Fibroblast of skin of abdomen (primary cell): ENCODE data around the gene GABBR2.
"Not testable (repeated sequence)": the region's sequence is repeated elsewhere in the genome, so short reads cannot be mapped to it uniquely, and the experiment has no call there.

Experiments used
- DNase-seq: peaks from one replicate; pipeline ENCODE4 v3.0.0-alpha.2; 2013

The GABBR2 gene

DNA sequence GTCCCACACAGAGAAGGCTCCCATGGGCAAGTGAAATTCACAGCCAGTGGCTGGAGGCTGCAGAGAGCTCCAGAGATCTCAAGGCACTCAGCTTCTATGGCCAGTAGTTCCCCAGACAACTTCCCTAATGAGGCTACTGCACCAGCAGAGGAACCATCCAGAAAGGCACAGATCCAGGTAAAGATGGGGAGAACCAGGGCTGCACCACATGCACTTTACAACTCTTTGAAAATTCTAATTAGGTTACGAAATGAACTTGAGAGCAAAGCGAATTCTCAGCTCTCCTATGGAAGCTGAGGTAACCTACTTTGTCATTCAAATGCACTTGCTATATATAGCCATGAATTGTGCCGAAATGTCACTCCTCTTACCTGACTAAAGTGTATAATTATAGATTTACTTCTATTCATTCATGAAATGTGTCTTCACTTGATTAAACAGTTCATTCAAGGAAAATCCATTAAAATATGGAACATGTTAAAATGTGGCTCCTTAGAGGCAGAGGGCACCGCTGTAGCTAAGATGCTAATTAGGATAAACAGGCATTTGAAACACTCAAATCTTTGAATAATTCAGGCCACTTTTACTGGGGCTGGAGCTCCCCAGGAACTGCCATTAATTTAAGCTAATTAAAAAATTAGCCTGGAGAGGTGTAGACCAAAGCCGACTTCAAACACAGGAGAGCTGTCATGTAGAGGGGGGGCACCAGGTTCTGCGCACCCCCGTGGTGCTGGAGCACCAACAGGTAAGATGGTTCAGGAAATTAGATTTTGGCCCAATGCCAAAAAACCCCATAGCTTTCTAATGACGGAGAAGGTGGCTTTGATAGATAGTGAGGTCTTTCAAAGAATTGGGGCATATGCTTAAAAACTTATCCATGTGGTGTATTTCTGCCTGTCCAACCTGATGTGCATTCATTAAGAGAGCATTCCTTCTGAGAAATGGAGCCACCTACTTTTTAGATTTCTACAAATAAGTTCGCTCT lies 204.1 kb downstream of the GABBR2 start:
- no peak for DNase-seq

GRCh38 chr9:98503867-98504266 lies 204.9 kb downstream of the GABBR2 start:
- no peak for DNase-seq

DNA sequence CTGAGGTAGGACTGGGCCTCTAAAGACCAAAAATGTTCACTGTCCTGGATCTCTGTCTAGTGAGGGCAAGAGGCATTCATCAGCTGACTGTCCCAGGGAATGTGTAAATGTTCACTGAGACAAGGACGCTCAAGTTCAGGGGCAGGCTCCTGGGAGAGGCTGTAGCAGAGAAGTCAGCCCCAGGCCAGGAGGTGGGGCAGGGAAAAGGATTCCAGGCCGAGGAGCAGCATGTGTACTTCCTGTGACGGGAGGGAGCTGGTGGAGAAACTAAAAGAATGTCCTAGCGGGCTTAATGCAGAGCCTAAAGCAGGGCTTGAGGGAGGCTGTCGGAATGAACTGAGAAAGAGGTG lies 205.8 kb downstream of the GABBR2 start:
- DNase-seq, result peak; percentile 68

- DNase-seq, result peak; percentile 55
Measured at GRCh38 chr9:98502311-98502975, 206.3 kb downstream of the GABBR2 start.

GRCh38 chr9:98501819-98502218 lies 206.9 kb downstream of the GABBR2 start:
- DNase-seq, result no peak

- not testable (repeated sequence) for DNase-seq
Measured at GRCh38 chr9:98501259-98501658, 207.5 kb downstream of the GABBR2 start.

DNA sequence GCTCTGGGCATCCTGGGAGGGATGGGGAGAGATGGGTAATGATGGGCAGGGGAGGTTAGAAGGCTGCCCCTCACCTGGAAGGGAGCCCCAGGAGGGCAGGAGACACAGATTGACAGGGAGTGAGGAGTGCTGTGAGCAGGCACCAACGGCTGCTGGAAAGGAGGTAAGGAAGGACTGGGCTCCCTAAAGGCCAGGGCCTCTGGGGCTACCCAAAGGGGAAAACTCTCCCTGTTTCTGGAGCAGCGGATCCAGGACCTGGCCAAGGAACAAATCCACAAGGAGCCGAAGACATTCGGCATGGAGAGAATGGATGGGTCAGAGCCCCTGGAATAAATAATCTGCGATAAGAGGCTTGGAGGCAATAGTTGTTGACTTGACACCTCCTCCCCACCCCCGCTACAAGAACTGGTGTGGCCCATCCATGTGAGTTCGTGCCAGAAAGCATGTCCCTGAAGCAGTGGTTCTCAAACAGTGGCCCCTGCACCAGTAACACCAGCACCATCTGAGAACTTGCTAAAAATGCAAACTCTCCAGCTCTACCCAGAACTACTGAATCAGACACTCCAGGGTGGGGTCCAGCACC lies 208.3 kb downstream of the GABBR2 start:
- DNase-seq, result no peak

DNA sequence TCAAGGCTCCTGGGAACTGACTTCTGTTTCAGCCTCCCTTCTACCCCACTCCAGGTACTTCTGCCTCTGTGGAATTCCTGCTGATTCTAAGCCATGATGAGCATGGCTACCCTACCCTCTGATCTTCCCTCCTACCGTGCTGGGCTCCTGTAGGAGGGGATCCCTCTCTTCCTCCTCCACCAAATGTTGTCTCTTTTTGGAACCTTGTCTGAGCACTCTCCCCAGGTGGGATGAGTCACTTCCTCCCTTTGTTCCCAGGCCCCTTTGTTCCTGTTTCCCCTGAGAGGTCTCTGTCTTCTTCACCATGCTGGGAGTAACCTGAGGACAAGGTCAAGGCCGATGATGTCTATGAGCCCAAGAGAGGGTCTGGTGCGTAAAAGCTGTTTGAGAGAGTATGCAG lies 213.2 kb downstream of the GABBR2 start:
- no peak for DNase-seq

GRCh38 chr9:98494852-98495251 lies 213.9 kb downstream of the GABBR2 start:
- DNase-seq, result no peak

DNA sequence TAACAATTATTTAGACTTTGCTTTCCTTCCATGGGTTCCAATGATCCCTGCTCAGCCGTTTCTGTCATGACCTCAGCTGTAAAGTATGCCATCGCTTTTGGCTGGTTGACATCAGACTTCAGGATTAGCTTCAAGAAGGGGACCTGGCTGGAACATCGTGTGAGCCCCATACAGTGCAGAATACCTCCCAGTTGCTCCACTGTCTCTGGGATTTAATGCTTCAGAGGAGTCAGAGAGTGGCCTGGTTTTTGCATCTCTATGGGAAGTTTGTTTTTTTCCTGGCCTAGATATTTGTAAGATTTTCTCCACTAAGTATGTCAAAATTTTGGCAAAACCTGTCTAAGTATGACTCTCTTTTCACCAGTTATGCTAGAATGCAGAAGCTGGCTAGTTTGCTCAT lies 216.9 kb downstream of the GABBR2 start:
- peak; percentile 74 for DNase-seq

GRCh38 chr9:98491231-98491651 lies 217.5 kb downstream of the GABBR2 start:
- DNase-seq, result no peak

GRCh38 chr9:98488571-98489312 lies 220.0 kb downstream of the GABBR2 start:
- DNase-seq, result peak; percentile 97

DNA sequence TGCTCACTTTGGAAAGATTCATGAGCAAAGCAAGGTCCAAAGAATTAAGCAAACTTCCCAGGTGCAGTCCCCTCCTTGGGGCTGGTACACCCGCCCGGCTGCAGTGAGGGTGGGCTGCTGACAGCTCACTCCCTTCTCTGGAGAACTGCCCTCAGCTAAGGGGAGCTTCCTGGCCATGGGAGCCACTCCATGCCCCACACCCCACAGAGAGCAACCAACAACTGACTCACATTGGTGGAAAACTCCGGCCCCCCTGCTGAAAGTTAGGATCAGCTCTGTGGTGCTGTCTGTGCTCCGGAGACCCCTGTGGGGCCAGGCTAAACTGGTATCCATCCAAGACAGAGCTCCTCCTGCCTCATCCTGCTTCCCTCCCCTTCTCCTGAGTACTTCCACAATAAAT lies 223.0 kb downstream of the GABBR2 start:
- peak; percentile 10 for DNase-seq

DNA sequence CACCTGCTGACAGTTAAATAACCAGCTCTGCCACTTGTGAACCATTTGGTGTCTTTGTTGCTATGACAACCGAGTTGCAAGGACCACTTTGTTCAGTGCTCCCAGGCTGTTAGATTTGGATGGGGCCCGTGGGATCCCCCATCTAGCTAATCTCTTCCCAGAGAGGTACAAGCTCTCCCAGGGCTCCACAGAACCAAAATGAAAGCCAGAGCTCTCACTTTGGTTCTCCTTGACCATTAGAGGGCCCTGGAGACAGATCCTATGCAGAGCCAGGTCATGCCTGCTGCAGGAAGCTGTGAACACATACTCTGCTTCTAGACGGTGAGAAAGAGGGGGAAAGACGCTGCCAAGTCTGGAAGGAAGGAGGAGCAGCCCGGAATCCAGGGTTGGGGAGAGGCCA lies 224.6 kb downstream of the GABBR2 start:
- peak; percentile 51 for DNase-seq

GRCh38 chr9:98482226-98482625 lies 226.5 kb downstream of the GABBR2 start:
- DNase-seq, result peak; percentile 77

DNA sequence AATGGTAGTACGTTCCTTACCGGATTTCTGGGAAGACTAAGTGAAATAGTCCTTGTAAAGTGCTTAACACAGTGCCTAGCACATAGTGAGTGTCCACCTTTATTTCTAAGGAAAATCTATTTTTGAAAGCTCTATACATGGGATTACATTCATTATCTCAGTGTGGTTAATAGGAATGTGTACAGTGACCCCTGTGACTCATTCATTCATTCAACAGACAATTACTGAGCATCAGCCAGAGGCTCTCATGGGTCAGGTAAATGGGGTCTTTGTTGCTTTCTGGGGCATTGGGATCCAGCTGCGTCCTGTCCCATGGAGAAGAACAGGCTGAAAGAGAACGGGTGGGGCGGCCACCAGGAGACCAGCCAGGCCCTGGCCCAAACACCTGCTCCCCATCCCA lies 227.1 kb downstream of the GABBR2 start:
- no peak for DNase-seq

- no peak for DNase-seq
Measured at GRCh38 chr9:98479967-98480847, 228.5 kb downstream of the GABBR2 start.

GRCh38 chr9:98479449-98479848 lies 229.3 kb downstream of the GABBR2 start:
- DNase-seq, result no peak

DNA sequence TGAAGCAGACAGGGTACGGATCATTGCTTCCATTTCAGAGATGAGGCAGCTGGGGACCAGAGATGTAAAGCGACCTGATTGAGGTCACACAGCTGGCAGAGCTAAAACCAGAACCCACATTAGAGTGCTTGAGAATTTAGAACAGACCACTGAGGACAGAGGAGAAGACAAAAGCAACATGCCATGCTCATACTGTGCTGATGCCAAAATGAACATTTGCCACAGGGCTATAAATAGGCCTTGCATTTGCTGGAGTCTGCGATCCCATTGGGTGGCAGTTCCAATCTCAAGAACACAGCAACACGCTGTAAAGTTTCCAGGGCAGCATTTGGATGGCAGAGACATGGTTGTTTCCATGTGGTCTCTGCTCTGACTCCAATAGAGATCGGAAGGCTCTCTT lies 230.9 kb downstream of the GABBR2 start:
- DNase-seq, result no peak

DNA sequence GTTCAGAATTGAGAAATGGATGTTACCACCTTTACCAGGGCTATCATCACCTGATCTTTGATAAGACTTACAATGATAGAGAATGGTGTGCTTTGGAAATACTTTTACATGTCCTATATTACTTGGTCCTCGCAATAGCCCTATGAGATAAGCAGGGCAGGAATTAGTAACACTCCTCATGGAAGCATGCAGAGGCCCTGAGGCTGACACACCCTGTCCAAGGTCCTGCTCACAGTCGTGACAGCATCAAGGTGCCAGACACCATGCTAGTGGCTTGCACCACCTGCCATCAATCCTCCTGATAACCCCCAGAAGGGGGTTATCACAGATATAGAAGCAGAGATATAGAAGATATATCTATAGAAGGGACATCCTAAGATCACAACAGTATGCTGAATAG lies 236.5 kb downstream of the GABBR2 start:
- DNase-seq, result no peak

GRCh38 chr9:98471185-98471584 lies 237.6 kb downstream of the GABBR2 start:
- DNase-seq, result no peak
